Measurements from ENCODE around the gene MAN2A1. TPM values are rescaled to one million over a fixed set of nuclear protein-coding genes. Genes with fewer than 3 reads are reported as not detected.

The MAN2A1 gene
- total RNA-seq, 1 experiment from 2014 or later: 51.0 TPM

DNA sequence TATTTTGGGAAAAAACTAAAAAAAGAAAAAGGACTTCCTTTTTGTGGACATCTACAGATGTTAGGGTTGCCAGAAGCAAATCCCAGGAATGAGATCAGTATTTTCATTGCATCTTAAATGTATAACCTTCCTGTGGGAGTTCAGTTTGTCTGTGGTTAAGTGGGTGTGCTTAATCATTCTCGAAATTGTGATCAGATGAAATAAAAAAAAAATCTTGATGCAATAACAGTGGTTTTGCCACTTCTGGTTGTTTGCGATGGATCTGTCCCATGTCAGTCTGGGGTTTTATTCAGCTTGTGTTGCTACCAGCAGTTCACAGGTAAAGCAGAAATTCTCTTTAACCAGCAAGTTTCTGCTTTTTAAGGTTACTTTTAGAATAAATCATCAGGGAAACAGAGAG lies 179.0 kb downstream of the MAN2A1 start:
- H3K4me3 ChIP-seq (ENCODE audit: low read depth in 2 of 2, low read length in 2 of 2): no peak overlapping the region
- no peaks in the 10 kb centered on the region for H3K9me3 ChIP-seq (ENCODE audit: control insufficient read depth, insufficient read depth, low read depth, low read length)
- no peaks in the 10 kb centered on the region for H3K27me3 ChIP-seq (ENCODE audit: control insufficient read depth, insufficient read depth, low read length)
- in situ Hi-C loops (cut with HindIII; ENCODE audit: low pct_unique_long_range_greater_than_20kb, low sequenced_read_pairs): no loop called here
- no peaks in the 10 kb centered on the region for H3K36me3 ChIP-seq (ENCODE audit: control insufficient read depth, insufficient read depth, low read length)
- no peaks in the 10 kb centered on the region for H3K4me1 ChIP-seq (ENCODE audit: control insufficient read depth, insufficient read depth, low read length)
- ChIA-PET POLR2A (no interaction called here), CTCF (no interaction called here)
- TF ChIP-seq POLR2AphosphoS5 (IDR thresholded peaks at IDR 0.05; ENCODE audit: low read depth, low read length) (no peak), SIN3A (IDR thresholded peaks at IDR 0.05; ENCODE audit: borderline replicate concordance, insufficient read depth, low read depth, low read length) (no peak), CTCF (IDR thresholded peaks at IDR 0.05) (no peak), TCF7L2 (IDR thresholded peaks at IDR 0.05; ENCODE audit: low read depth, low read length) (no peak), REST (IDR thresholded peaks at IDR 0.05; ENCODE audit: insufficient read depth in 1 of 2, low read depth in 2 of 2, low read length in 1 of 2) (no peak)
- no peak for ATAC-seq
- intact Hi-C loops (cut with micrococcal nuclease; ENCODE audit: unreplicated experiment): no loop called here
- no peak overlapping the region for H3K27ac ChIP-seq (ENCODE audit: low read length)
- no TSS peak for BruUV-seq (replicated peaks)
- DNase-seq (ENCODE audit: low read depth, low spot score): no peak

GRCh38 chr5:109873687-109874086 lies 184.0 kb downstream of the MAN2A1 start:
- TF ChIP-seq POLR2AphosphoS5 (IDR thresholded peaks at IDR 0.05; ENCODE audit: low read depth, low read length): no peak
- no peak for TF ChIP-seq CTCF (IDR thresholded peaks at IDR 0.05)
- no peak for TF ChIP-seq REST (IDR thresholded peaks at IDR 0.05; ENCODE audit: insufficient read depth in 1 of 2, low read depth in 2 of 2, low read length in 1 of 2)
- no peak for TF ChIP-seq SIN3A (IDR thresholded peaks at IDR 0.05; ENCODE audit: borderline replicate concordance, insufficient read depth, low read depth, low read length)
- no peak for TF ChIP-seq TCF7L2 (IDR thresholded peaks at IDR 0.05; ENCODE audit: low read depth, low read length)
- Histone ChIP-seq H3K4me1 (ENCODE audit: control insufficient read depth, insufficient read depth, low read length) (no peaks in the 10 kb centered on the region), H3K36me3 (ENCODE audit: control insufficient read depth, insufficient read depth, low read length) (no peaks in the 10 kb centered on the region), H3K9me3 (ENCODE audit: control insufficient read depth, insufficient read depth, low read depth, low read length) (no peaks in the 10 kb centered on the region), H3K27ac (ENCODE audit: low read length) (no peak overlapping the region), H3K4me3 (ENCODE audit: low read depth in 2 of 2, low read length in 2 of 2) (no peak overlapping the region), H3K27me3 (ENCODE audit: control insufficient read depth, insufficient read depth, low read length) (no peaks in the 10 kb centered on the region)
- ATAC-seq (no peak), DNase-seq (ENCODE audit: low read depth, low spot score) (no peak)
- ChIA-PET CTCF (no interaction called here), POLR2A (no interaction called here)
- in situ Hi-C loops (cut with HindIII; ENCODE audit: low pct_unique_long_range_greater_than_20kb, low sequenced_read_pairs) (no loop called here), intact Hi-C loops (cut with micrococcal nuclease; ENCODE audit: unreplicated experiment) (no loop called here)
- BruUV-seq (replicated peaks): no TSS peak

Measured in Panc1 (cell line).